ENCODE measurements around the gene KLHL29. TPM values are rescaled to one million over a fixed set of nuclear protein-coding genes. Genes with fewer than 3 reads are reported as not detected.

The KLHL29 gene
- total RNA-seq, 4 donors from 2014 or later, result 10.1 to 27.3 (median 15.7) TPM

GRCh38 chr2:23595601-23596251 lies 210.7 kb downstream of the KLHL29 start:
- no peak for TF ChIP-seq POLR2A (IDR thresholded peaks at IDR 0.05)
- TF ChIP-seq CTCF (IDR thresholded peaks at IDR 0.05), result no peak
- DNase-seq (ENCODE audit: low spot score in 2 of 2), result no peak
- H3K4me3 ChIP-seq (ENCODE audit: low read depth, poor library complexity, severe bottlenecking), result no peak overlapping the region
- intact Hi-C loops (cut with DNase I; ENCODE audit: low total_unique reads), result no loop called here
- WGBS, 2 donors, result 57 to 71% methylated on average over 13 of the region's 13 CpGs

- TF ChIP-seq CTCF (IDR thresholded peaks at IDR 0.05), result no peak
- no peak for TF ChIP-seq POLR2A (IDR thresholded peaks at IDR 0.05)
- no peak overlapping the region for H3K4me3 ChIP-seq (ENCODE audit: low read depth, poor library complexity, severe bottlenecking)
- intact Hi-C loops (cut with DNase I; ENCODE audit: low total_unique reads), result no loop called here
- 74 to 79% methylated on average over 16 of the region's 16 CpGs for WGBS, 2 donors
- DNase-seq (ENCODE audit: low spot score in 2 of 2), result no peak
These were observed 211.4 kb downstream of the KLHL29 start for GRCh38 chr2:23596316-23596885.

- H3K4me3 ChIP-seq (ENCODE audit: low read depth, poor library complexity, severe bottlenecking), result no peak overlapping the region
- 79 to 84% methylated on average over 9 of the region's 9 CpGs for WGBS, 2 donors
- no peak for DNase-seq (ENCODE audit: low spot score in 2 of 2)
- intact Hi-C loops (cut with DNase I; ENCODE audit: low total_unique reads), result no loop called here
- TF ChIP-seq POLR2A (IDR thresholded peaks at IDR 0.05) (no peak), CTCF (IDR thresholded peaks at IDR 0.05) (no peak)
These were observed 212.7 kb downstream of the KLHL29 start for GRCh38 chr2:23597687-23598086.

- H3K4me3 ChIP-seq (ENCODE audit: low read depth, poor library complexity, severe bottlenecking), result no peak overlapping the region
- intact Hi-C loops (cut with DNase I; ENCODE audit: low total_unique reads), result no loop called here
- no peak for TF ChIP-seq POLR2A (IDR thresholded peaks at IDR 0.05)
- no peak for TF ChIP-seq CTCF (IDR thresholded peaks at IDR 0.05)
- DNase-seq (ENCODE audit: low spot score in 2 of 2), result no peak
- WGBS, 2 donors, result 84 to 89% methylated on average over 6 of the region's 6 CpGs
These were observed 214.0 kb downstream of the KLHL29 start for GRCh38 chr2:23599006-23599405.

GRCh38 chr2:23599667-23600066 lies 214.7 kb downstream of the KLHL29 start:
- intact Hi-C loops (cut with DNase I; ENCODE audit: low total_unique reads), result no loop called here
- H3K4me3 ChIP-seq (ENCODE audit: low read depth, poor library complexity, severe bottlenecking), result no peak overlapping the region
- WGBS, 2 donors, result 80 to 81% methylated on average over 10 of the region's 10 CpGs
- DNase-seq (ENCODE audit: low spot score in 2 of 2), result no peak
- TF ChIP-seq CTCF (IDR thresholded peaks at IDR 0.05) (no peak), POLR2A (IDR thresholded peaks at IDR 0.05) (no peak)

GRCh38 chr2:23600346-23600745 lies 215.4 kb downstream of the KLHL29 start:
- no peak for DNase-seq (ENCODE audit: low spot score in 2 of 2)
- TF ChIP-seq POLR2A (IDR thresholded peaks at IDR 0.05), result no peak
- TF ChIP-seq CTCF (IDR thresholded peaks at IDR 0.05), result no peak
- intact Hi-C loops (cut with DNase I; ENCODE audit: low total_unique reads), result no loop called here

More at GRCh38 chr2:23600346-23600745, 215.4 kb downstream of the KLHL29 start:
- 38 to 57% methylated on average over 7 of the region's 7 CpGs for WGBS, 2 donors
- no peak overlapping the region for H3K4me3 ChIP-seq (ENCODE audit: low read depth, poor library complexity, severe bottlenecking)
